ENCODE results near the gene ZBTB21. TPM values are rescaled to one million over a fixed set of nuclear protein-coding genes. Genes with fewer than 3 reads are reported as not detected.

Gene ZBTB21
- total RNA-seq, 1 donor from 2014 or later = 7.8 TPM

- intact Hi-C loops (cut with DNase I) = no loop called here
These were observed 31.1 kb upstream of the ZBTB21 start for GRCh38 chr21:42041246-42041645.

DNA sequence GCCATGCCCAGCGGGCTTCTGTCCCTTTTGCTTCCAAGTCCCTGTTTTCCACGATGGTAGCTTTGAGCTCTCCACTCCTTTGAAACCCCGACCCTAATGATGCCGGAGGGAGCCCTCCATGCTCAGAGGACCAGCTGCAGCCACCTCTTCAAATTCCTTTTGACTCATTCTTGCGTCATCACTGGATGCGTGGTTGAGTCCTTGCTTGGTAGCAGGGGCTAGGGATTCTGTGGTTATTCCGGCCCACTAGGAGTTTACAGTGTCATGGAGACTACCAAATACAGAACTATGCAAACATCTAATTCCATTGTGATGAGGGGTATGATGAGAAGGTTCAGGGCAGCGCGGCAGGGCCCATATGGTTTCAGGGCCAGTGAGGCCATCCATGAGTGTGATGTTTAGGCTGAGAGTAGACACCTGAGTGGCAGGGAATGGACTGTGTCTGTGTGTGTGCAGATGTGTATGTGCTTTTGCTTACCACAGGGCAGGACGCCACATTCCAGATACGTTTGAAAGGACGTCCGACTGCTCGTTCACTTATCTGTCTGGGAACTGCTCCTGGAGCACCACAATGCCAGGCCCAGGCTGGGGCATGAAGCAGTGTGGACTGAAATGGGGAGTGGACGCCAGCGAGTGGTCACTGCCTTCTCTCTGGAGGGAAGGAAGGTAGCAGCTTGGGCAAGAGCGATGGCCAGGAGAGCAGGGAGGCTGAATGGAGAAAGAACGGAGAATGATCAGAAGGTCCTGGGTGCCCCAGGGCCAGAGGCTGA lies 30.4 kb upstream of the ZBTB21 start:
- intact Hi-C loops (cut with DNase I) = no loop called here
- DNase-seq (ENCODE audit: low spot score) = no peak

More at GRCh38 chr21:42041246-42041645, 31.1 kb upstream of the ZBTB21 start:
- no peak for DNase-seq (ENCODE audit: low spot score)

DNA sequence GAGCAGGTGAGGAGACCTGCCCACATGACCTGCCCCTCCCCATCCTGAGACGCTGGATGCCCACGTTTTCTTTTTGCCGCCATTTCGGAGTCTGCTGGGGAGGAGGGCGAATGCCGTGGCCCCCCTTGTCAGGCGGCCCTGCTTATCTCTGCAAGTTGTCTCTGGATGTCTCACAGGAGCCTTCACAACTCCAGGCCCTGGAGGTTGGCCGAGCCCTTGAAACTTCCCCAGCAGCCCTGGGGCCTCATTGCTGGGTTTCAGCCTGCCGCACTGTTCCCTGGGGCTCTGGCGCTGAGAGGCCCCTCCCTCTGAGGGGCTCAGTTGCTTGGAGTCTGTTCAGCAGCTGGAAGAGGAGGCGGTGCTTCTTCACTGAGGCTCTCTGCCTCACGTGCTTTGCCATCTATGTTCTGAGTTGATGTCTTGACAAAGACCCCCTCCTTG lies 29.8 kb upstream of the ZBTB21 start:
- intact Hi-C loops (cut with DNase I) = no loop called here
- DNase-seq (ENCODE audit: low spot score) = no peak

- no peak for DNase-seq (ENCODE audit: low spot score)
- intact Hi-C loops (cut with DNase I) = no loop called here
These were observed 29.3 kb upstream of the ZBTB21 start for GRCh38 chr21:42039470-42039901.

GRCh38 chr21:42038826-42039425 lies 28.8 kb upstream of the ZBTB21 start:
- intact Hi-C loops (cut with DNase I) = no loop called here
- no peak for DNase-seq (ENCODE audit: low spot score)

DNA sequence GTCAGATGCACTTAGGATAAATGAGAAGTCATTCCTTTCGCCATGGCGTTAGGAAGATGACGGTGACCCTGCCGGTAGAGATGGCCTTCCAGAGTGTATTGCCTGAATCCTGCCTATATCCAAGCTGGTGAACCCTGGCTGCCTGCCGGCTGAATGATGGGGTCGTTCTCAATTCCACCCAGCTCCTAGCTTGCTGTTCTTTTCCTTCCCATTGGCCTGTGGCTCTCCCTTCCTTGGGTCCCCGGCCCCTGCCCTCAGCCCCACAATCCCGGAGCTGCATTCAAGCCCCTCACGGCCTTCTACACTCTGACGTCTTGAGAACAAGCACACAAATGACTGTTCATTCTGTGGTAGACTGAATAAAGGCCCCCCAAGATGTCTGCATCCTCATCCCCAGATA lies 28.2 kb upstream of the ZBTB21 start:
- intact Hi-C loops (cut with DNase I) = no loop called here
- DNase-seq (ENCODE audit: low spot score) = no peak

GRCh38 chr21:42037943-42038342 lies 27.8 kb upstream of the ZBTB21 start:
- intact Hi-C loops (cut with DNase I) = no loop called here
- DNase-seq (ENCODE audit: low spot score) = no peak

DNA sequence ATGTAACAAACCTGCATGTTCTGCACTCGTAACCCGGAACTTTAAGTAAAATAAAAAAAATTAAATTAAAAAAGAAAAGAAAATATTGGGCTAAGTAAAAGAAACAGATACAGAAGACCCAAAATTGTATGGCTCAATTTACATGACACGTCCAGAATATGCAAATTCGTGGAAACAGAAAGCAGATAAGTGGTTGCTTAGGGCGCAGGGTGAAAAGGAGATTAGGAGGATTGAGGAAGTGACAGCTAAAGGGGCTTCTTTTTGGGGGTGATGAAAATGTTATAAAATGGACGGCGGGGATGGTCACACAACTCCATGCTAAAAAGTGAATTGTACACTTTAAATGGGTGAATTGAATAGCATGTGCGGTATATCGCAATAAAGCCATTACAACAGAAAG lies 27.4 kb upstream of the ZBTB21 start:
- no peak for DNase-seq (ENCODE audit: low spot score)
- intact Hi-C loops (cut with DNase I) = no loop called here

DNA sequence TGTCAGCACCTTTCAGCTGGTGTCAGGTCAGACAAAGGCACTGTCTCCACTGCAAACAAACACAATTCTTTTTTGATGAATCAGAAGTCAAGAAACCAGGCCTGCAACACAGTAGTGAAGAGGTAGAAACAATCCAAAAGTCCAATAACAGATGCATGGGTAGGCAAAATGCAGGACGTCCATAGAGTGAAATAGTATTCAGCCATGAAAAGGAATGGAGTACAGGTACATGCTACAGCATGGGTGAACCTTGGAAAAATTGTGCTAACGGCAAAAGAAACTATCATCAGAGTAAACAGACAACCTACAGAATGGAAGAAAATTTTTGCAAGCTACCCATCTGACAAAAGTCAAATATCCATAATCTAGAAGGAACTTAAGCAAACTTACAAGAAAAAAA lies 26.2 kb upstream of the ZBTB21 start:
- DNase-seq (ENCODE audit: low spot score) = no peak
- intact Hi-C loops (cut with DNase I) = no loop called here

DNA sequence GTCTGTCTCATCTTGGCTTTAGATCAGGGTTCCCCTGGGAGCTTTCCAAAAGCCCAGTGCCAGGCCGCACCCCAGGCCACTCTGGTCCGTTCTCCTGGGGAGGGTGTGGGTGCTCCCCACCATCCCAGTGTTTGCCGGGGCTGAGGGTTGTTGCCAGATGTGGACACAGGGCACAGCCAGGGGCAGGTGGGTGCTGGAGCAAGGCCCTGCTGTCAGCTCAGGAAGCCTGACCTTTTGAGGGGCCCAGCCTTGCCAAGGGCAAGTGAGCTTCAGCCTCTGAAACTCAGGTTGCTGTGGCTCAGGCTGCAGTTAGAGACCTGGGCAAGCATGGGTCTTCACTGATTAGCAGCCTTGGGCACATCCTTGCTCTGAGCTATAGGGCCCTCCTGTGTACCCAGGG lies 22.8 kb upstream of the ZBTB21 start:
- DNase-seq (ENCODE audit: low spot score) = no peak
- intact Hi-C loops (cut with DNase I) = no loop called here

GRCh38 chr21:42032266-42032665 lies 22.1 kb upstream of the ZBTB21 start:
- intact Hi-C loops (cut with DNase I) = no loop called here
- no peak for DNase-seq (ENCODE audit: low spot score)

DNA sequence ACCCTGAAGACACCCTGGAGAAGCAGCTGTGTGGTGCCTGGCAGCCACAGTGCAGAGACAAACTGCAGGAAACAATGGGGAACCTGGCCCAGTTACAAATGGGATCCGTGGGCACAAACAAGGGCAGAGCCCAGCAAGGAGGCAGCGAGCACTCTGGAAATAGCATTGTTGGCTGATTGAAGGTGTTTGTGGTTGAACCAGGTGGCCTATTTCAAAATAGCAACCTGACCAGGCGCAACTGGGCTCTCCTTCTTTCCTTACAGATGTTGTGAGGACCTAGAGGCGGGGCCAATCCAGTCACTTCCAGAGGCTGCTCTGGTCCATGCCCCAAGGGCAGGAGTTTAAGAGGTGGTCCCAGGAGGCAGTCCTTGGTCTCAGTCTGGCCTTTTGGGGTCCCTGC lies 21.7 kb upstream of the ZBTB21 start:
- no peak for DNase-seq (ENCODE audit: low spot score)
- intact Hi-C loops (cut with DNase I) = no loop called here

- intact Hi-C loops (cut with DNase I) = no loop called here
- no peak for DNase-seq (ENCODE audit: low spot score)
These were observed 21.1 kb upstream of the ZBTB21 start for GRCh38 chr21:42031241-42031640.

GRCh38 chr21:42030311-42030710 lies 20.2 kb upstream of the ZBTB21 start:
- DNase-seq (ENCODE audit: low spot score) = peak; percentile 59
- intact Hi-C loops (cut with DNase I) = no loop called here

- intact Hi-C loops (cut with DNase I) = no loop called here
- DNase-seq (ENCODE audit: low spot score) = peak; percentile 63
These were observed 18.7 kb upstream of the ZBTB21 start for GRCh38 chr21:42028766-42029425.

- DNase-seq (ENCODE audit: low spot score) = peak; percentile 71
- intact Hi-C loops (cut with DNase I) = no loop called here
These were observed 17.9 kb upstream of the ZBTB21 start for GRCh38 chr21:42027822-42028765.

DNA sequence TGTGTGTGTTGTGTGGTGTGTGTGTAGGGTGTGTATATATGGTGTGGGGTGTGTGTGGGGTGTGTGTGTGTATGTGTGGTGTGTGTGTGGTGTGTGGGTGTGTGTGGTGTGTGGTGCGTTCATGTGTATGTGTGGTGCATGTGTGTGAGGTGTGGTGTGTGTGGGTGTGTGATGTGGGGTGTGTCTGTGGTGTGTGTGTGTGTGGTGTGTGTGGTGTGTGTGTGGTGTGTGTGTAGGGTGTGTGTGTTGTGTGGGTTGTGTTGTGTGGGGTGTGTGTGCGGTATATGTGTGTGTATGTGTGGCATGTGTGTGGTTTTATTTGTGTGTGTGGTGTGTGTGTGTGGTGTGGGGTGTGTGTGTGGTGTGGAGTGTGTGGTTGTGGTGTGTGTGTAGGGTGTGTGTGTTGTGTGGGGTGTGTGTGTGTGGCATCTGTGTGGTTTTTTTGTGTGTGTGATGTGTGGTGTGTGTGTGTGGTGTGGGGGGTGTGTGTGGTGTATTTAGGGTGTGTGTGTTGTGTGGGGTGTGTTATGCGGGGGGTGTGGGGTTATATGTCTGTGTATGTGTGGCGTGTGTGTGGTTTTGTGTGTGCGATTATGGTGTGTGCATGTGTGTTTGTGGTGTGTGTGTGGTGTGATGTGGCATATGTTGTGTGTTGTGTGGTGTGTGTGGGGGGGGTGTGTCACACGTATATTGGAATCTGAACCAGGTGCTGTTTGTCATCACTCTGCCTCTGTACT lies 17.1 kb upstream of the ZBTB21 start:
- DNase-seq (ENCODE audit: low spot score) = no peak
- intact Hi-C loops (cut with DNase I) = no loop called here

DNA sequence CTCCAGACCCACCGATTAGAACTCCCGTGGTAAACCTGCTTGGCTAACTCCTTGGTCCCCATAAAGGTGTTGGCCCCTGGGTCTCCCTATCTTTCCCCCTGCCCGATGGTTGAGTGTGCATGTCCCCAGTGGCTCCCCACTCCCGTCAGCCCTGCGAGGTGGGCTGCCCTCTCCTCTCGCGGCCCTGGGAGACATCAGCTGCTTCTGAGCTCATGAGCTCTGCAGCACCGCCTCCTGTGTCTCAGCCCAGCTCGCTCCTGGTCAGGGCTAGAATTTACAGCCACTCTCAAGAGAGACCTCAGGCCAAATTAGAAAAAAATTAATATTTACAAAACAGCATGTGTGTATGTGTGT lies 15.9 kb upstream of the ZBTB21 start:
- intact Hi-C loops (cut with DNase I) = no loop called here
- no peak for DNase-seq (ENCODE audit: low spot score)

DNA sequence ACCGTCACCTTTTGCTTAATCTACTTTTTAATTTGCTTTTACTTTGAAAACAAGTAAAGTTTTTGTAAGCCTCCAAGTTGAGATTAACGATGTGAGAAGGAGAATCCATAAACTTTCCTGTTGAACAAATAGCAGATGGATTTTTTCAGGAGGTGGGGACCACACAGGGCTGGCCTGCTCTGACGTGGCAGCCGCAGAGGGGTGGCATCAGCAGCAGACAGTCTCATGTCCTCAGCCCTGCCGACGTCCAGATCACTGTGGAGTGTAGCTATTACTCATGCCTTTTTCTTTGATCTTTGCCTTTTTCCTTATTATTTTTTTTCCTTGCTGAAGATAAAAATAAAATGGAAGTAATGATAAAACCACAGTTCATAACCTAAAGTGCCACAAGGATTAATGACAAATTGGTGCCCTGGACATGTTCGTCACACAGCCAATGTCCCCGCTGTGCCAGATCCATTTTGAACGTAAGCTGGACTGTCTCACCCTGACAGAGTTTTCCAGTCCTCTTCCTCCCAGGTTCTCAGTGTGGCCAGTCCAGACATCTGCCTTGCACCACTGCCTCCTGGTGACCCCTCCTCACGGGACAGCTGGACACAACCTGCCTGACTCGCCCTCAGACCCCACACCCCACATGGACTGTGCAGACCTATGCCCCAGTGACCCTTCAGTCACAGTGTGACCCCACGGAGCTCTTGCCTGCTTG lies 15.4 kb upstream of the ZBTB21 start:
- peak; percentile 50 for DNase-seq (ENCODE audit: low spot score)
- intact Hi-C loops (cut with DNase I) = no loop called here

Measured in cardiac septum (tissue), 1 donor.